GM21447 (cell line): ENCODE measurements around the gene NCKAP5.
"Not testable (repeated sequence)": the region's sequence is repeated elsewhere in the genome, so short reads cannot be mapped to it uniquely, and the experiment has no call there.

Source experiments
- ATAC-seq: cut with Tn5 transposase; IDR thresholded peaks from one replicate; pipeline ENCODE4 v1.9.1; 2021; ENCODE audit not compliant: unreplicated experiment

Gene NCKAP5

GRCh38 chr2:133525090-133525489, 43.2 kb downstream of the NCKAP5 start:
- no peak for ATAC-seq

- no peak for ATAC-seq
These were observed 44.9 kb downstream of the NCKAP5 start for GRCh38 chr2:133523406-133523805.

- no peak for ATAC-seq
These were observed 46.1 kb downstream of the NCKAP5 start for GRCh38 chr2:133522204-133522603.

GRCh38 chr2:133521146-133521745, 47.0 kb downstream of the NCKAP5 start:
- no peak for ATAC-seq

- ATAC-seq: not testable (repeated sequence)
These were observed 48.6 kb downstream of the NCKAP5 start for GRCh38 chr2:133519677-133520076.

GRCh38 chr2:133518700-133519344, 49.4 kb downstream of the NCKAP5 start:
- ATAC-seq: no peak

GRCh38 chr2:133517876-133518275, 50.4 kb downstream of the NCKAP5 start:
- no peak for ATAC-seq

- no peak for ATAC-seq
These were observed 51.7 kb downstream of the NCKAP5 start for GRCh38 chr2:133516405-133517026.

- ATAC-seq: no peak
These were observed 53.0 kb downstream of the NCKAP5 start for GRCh38 chr2:133515271-133515670.

- ATAC-seq: no peak
These were observed 54.4 kb downstream of the NCKAP5 start for GRCh38 chr2:133513893-133514292.

- no peak for ATAC-seq
These were observed 56.1 kb downstream of the NCKAP5 start for GRCh38 chr2:133512121-133512520.

GRCh38 chr2:133511679-133512078, 56.6 kb downstream of the NCKAP5 start:
- no peak for ATAC-seq

GRCh38 chr2:133509777-133510176, 58.5 kb downstream of the NCKAP5 start:
- ATAC-seq: no peak

- ATAC-seq: no peak
These were observed 59.6 kb downstream of the NCKAP5 start for GRCh38 chr2:133508546-133509165.

GRCh38 chr2:133506996-133507395, 61.3 kb downstream of the NCKAP5 start:
- ATAC-seq: no peak

- no peak for ATAC-seq
These were observed 63.4 kb downstream of the NCKAP5 start for GRCh38 chr2:133504566-133505505.

- no peak for ATAC-seq
These were observed 64.3 kb downstream of the NCKAP5 start for GRCh38 chr2:133503927-133504326.

- peak; percentile 81 for ATAC-seq
These were observed 64.9 kb downstream of the NCKAP5 start for GRCh38 chr2:133503323-133503722.

- ATAC-seq: no peak
These were observed 65.6 kb downstream of the NCKAP5 start for GRCh38 chr2:133502678-133503077.

- ATAC-seq: no peak
These were observed 67.3 kb downstream of the NCKAP5 start for GRCh38 chr2:133500917-133501316.
